ENCODE measurements around the gene DMXL2.

DMXL2 gene

GRCh38 chr15:51641490-51642130 lies 19.0 kb upstream of the DMXL2 start:
- TF ChIP-seq, protein P1, sequence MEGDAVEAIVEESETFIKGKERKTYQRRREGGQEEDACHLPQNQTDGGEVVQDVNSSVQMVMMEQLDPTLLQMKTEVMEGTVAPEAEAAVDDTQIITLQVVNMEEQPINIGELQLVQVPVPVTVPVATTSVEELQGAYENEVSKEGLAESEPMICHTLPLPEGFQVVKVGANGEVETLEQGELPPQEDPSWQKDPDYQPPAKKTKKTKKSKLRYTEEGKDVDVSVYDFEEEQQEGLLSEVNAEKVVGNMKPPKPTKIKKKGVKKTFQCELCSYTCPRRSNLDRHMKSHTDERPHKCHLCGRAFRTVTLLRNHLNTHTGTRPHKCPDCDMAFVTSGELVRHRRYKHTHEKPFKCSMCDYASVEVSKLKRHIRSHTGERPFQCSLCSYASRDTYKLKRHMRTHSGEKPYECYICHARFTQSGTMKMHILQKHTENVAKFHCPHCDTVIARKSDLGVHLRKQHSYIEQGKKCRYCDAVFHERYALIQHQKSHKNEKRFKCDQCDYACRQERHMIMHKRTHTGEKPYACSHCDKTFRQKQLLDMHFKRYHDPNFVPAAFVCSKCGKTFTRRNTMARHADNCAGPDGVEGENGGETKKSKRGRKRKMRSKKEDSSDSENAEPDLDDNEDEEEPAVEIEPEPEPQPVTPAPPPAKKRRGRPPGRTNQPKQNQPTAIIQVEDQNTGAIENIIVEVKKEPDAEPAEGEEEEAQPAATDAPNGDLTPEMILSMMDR (IDR thresholded peaks at IDR 0.05; ENCODE audit: borderline replicate concordance, control extremely low read depth, extremely low read depth, insufficient read depth, missing control alignments), result no peak
- in situ Hi-C loops (cut with MboI; ENCODE audit: low sequenced_read_pairs, unreplicated experiment), result no loop called here
- DNase-seq (ENCODE audit: low spot score), result no peak

DNA sequence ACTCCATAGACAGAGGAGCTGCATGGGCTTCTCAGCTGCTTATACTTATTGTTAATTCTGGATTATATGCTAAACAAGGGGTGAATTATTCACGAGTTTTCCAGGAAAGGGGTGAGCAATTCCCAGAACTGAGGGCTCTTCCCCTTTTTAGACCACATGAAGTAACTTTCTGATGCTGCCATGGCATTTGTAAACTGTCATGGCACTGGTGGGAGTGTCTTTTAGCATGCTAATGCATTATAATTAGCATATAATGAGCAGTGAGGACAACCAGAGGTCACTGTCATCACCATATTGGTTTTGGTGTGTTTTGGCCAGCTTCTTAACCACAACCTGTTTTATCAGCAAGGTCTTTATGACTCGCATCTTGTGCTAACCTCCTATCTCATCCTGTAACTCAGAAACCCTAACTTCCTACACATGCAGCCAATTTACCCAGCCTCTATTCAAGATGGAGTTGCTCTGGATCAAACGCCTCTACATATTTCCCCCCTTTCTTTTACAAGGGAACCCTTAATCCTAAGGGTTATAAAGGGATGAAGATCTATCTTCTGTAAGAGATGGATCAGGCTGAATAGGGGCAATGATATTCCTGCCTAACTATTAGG lies 12.1 kb upstream of the DMXL2 start:
- no peak for DNase-seq (ENCODE audit: low spot score)
- TF ChIP-seq, protein P1 (IDR thresholded peaks at IDR 0.05; ENCODE audit: borderline replicate concordance, control extremely low read depth, extremely low read depth, insufficient read depth, missing control alignments), result no peak
- in situ Hi-C loops (cut with MboI; ENCODE audit: low sequenced_read_pairs, unreplicated experiment), result no loop called here

GRCh38 chr15:51629612-51630011 lies 7.0 kb upstream of the DMXL2 start:
- TF ChIP-seq, protein P1 (IDR thresholded peaks at IDR 0.05; ENCODE audit: borderline replicate concordance, control extremely low read depth, extremely low read depth, insufficient read depth, missing control alignments), result no peak
- in situ Hi-C loops (cut with MboI; ENCODE audit: low sequenced_read_pairs, unreplicated experiment), result no loop called here
- no peak for DNase-seq (ENCODE audit: low spot score)

- in situ Hi-C loops (cut with MboI; ENCODE audit: low sequenced_read_pairs, unreplicated experiment), result no loop called here
- TF ChIP-seq, protein P1 (IDR thresholded peaks at IDR 0.05; ENCODE audit: borderline replicate concordance, control extremely low read depth, extremely low read depth, insufficient read depth, missing control alignments), result no peak
- peak; percentile 45 for DNase-seq (ENCODE audit: low spot score)
Measured at GRCh38 chr15:51625236-51625635, 2.7 kb upstream of the DMXL2 start.

DNA sequence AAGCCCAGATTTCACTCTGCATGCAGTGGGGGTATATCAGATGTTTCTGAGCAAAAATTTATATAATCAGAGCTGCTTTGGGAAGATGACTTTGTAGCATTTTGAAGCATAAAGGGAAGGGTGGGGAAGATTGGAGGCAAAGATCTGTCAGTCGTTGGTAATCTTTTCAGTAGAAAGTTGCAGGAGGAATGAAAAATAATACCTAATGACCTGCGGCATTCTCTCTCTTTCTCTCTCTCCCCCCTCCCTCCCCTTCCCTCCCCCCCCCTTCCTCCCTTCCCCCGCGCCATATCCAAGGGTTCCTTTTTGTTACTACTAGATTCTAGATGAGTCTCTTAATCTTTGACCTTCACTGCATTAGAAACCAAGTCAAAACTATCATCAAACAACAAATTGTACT lies 1.5 kb upstream of the DMXL2 start:
- TF ChIP-seq, protein P1 (IDR thresholded peaks at IDR 0.05; ENCODE audit: borderline replicate concordance, control extremely low read depth, extremely low read depth, insufficient read depth, missing control alignments), result no peak
- DNase-seq (ENCODE audit: low spot score), result no peak
- in situ Hi-C loops (cut with MboI; ENCODE audit: low sequenced_read_pairs, unreplicated experiment), result no loop called here

GRCh38 chr15:51623386-51623938 lies 891 bp upstream of the DMXL2 start:
- in situ Hi-C loops (cut with MboI; ENCODE audit: low sequenced_read_pairs, unreplicated experiment), result no loop called here

More at GRCh38 chr15:51623386-51623938, 891 bp upstream of the DMXL2 start:
- no peak for DNase-seq (ENCODE audit: low spot score)
- TF ChIP-seq, protein P1 (IDR thresholded peaks at IDR 0.05; ENCODE audit: borderline replicate concordance, control extremely low read depth, extremely low read depth, insufficient read depth, missing control alignments), result no peak
